ENCODE results near the gene NTRK1.

Gene NTRK1

GRCh38 chr1:156838972-156839371 is 21.7 kb upstream of the NTRK1 start:
- no peak for FAIRE-seq
- no peak for DNase-seq (ENCODE audit: low spot score)

- DNase-seq (ENCODE audit: low spot score) (no peak), FAIRE-seq (no peak)
Observed at GRCh38 chr1:156839426-156840109, 21.1 kb upstream of the NTRK1 start.

- FAIRE-seq (no peak), DNase-seq (ENCODE audit: low spot score) (no peak)
Observed at GRCh38 chr1:156840186-156840897, 20.3 kb upstream of the NTRK1 start.

- FAIRE-seq (no peak), DNase-seq (ENCODE audit: low spot score) (no peak)
Observed at GRCh38 chr1:156840898-156841279, 19.8 kb upstream of the NTRK1 start.

GRCh38 chr1:156841295-156841855 is 19.3 kb upstream of the NTRK1 start:
- FAIRE-seq: no peak

GRCh38 chr1:156842618-156843300 is 17.9 kb upstream of the NTRK1 start:
- DNase-seq (ENCODE audit: low spot score) (no peak), FAIRE-seq (no peak)

More at GRCh38 chr1:156841295-156841855, 19.3 kb upstream of the NTRK1 start:
- no peak for DNase-seq (ENCODE audit: low spot score)

- no peak for DNase-seq (ENCODE audit: low spot score)
- no peak for FAIRE-seq
Observed at GRCh38 chr1:156844102-156844501, 16.6 kb upstream of the NTRK1 start.

- no peak for FAIRE-seq
Observed at GRCh38 chr1:156844638-156845037, 16.0 kb upstream of the NTRK1 start.

GRCh38 chr1:156845055-156845952 is 15.4 kb upstream of the NTRK1 start:
- DNase-seq (ENCODE audit: low spot score): no peak
- FAIRE-seq: no peak

More at GRCh38 chr1:156844638-156845037, 16.0 kb upstream of the NTRK1 start:
- DNase-seq (ENCODE audit: low spot score): no peak

- FAIRE-seq (no peak), DNase-seq (ENCODE audit: low spot score) (no peak)
Observed at GRCh38 chr1:156845953-156846545, 14.6 kb upstream of the NTRK1 start.

GRCh38 chr1:156846643-156847042 is 14.0 kb upstream of the NTRK1 start:
- no peak for FAIRE-seq
- no peak for DNase-seq (ENCODE audit: low spot score)

GRCh38 chr1:156847591-156848460 is 12.8 kb upstream of the NTRK1 start:
- DNase-seq (ENCODE audit: low spot score): no peak
- no peak for FAIRE-seq

GRCh38 chr1:156848461-156849150 is 12.1 kb upstream of the NTRK1 start:
- FAIRE-seq: no peak
- no peak for DNase-seq (ENCODE audit: low spot score)

- no peak for DNase-seq (ENCODE audit: low spot score)
- FAIRE-seq: no peak
Observed at GRCh38 chr1:156849151-156849496, 11.5 kb upstream of the NTRK1 start.

GRCh38 chr1:156851779-156852417 is 8.8 kb upstream of the NTRK1 start:
- DNase-seq (ENCODE audit: low spot score): no peak
- FAIRE-seq: no peak

GRCh38 chr1:156852418-156852874 is 8.2 kb upstream of the NTRK1 start:
- DNase-seq (ENCODE audit: low spot score) (no peak), FAIRE-seq (no peak)

- FAIRE-seq (no peak), DNase-seq (ENCODE audit: low spot score) (no peak)
Observed at GRCh38 chr1:156853761-156854160, 6.9 kb upstream of the NTRK1 start.

- no peak for DNase-seq (ENCODE audit: low spot score)
- no peak for FAIRE-seq
Observed at GRCh38 chr1:156854634-156855033, 6.0 kb upstream of the NTRK1 start.

Data from RCC 7860 (cell line).